A549 (cell line): ENCODE measurements around the gene NKX2-8. TPM values are rescaled to one million over a fixed set of nuclear protein-coding genes. Genes with fewer than 3 reads are reported as not detected.

Experiments
- ATAC-seq, 2 experiments: fragments of 200-7000 bp in 1 of 2; fragments of >200 bp in 1 of 2; cut with Nextera tagmentation in 1 of 2; cut with Tn5 transposase in 1 of 2; 3 replicates each; pipeline versions ENCODE4 v1.8.0 to v1.9.1; 2018 to 2020; ENCODE audit warnings: mild to moderate bottlenecking in 1 of 2, moderate library complexity in 1 of 2
- CTCF ChIA-PET: fragments of 300-600 bp; sonication (Branson Sonifier 250); formaldehyde crosslinking; extraction: SDS; loops from one replicate; lab custom pipeline; 2021; ENCODE audit warnings: antibody characterized with exemption, inconsistent platforms; lab: Yijun Ruan, JAX
- POLR2A ChIA-PET: fragments of 350-600 bp; formaldehyde crosslinking; extraction: SDS; loops from one replicate; lab custom pipeline; 2021; ENCODE audit warnings: antibody characterized with exemption, inconsistent platforms; lab: Yijun Ruan, JAX
- DNase-seq, 2 experiments: peaks; one replicate each; pipeline versions ENCODE4 v3.0.0 to v3.0.0-alpha.2; 2011 to 2016; ENCODE audit warnings: low read depth in 1 of 2, low spot score in 1 of 2
- FAIRE-seq: peaks from 2 replicates; lab custom pipeline; 2011; peaks lifted over from hg19 to GRCh38; lab: Jason Lieb, UNC
- H3K27ac ChIP-seq, 2 experiments: fragments of >200 bp; sonication (Bioruptor Twin); formaldehyde crosslinking; 3 replicates each; pipeline ENCODE4 v1.5.1; 2016 to 2017
- H3K4me1 ChIP-seq: fragments of >200 bp; sonication (Bioruptor Twin); formaldehyde crosslinking; 3 replicates; pipeline ENCODE4 v1.6.1; 2016
- H3K4me2 ChIP-seq: fragments of >200 bp; sonication (Bioruptor Twin); formaldehyde crosslinking; 3 replicates; pipeline ENCODE4 v1.6.1; 2016
- H3K4me3 ChIP-seq: fragments of >200 bp; sonication (Bioruptor Twin); formaldehyde crosslinking; 3 replicates; pipeline ENCODE4 v1.5.1; 2016
- H3K9me3 ChIP-seq: fragments of >200 bp; sonication (Bioruptor Twin); formaldehyde crosslinking; 3 replicates; pipeline ENCODE4 v1.6.1; 2016
- CEBPB ChIP-seq, 2 experiments: fragments of >200 bp in 1 of 2; sonication (Bioruptor Twin) in 1 of 2; formaldehyde crosslinking in 1 of 2; IDR thresholded peaks; 2 replicates each; pipeline ENCODE4 v1.6.1; 2012 to 2016
- EHF ChIP-seq: fragments of 250-450 bp; sonication (Bioruptor Pico); IDR thresholded peaks from 2 replicates; pipeline ENCODE4 v1.5.0; 2020; ENCODE audit warnings: mild to moderate bottlenecking
- FOSB ChIP-seq: fragments of 250-450 bp; sonication (Bioruptor Pico); IDR thresholded peaks from 2 replicates; pipeline ENCODE4 v1.5.0; 2020; ENCODE audit warnings: mild to moderate bottlenecking, moderate library complexity
- FOXS1 ChIP-seq: fragments of 250-450 bp; sonication (Bioruptor Pico); IDR thresholded peaks from 2 replicates; pipeline ENCODE4 v1.5.0; 2020; ENCODE audit warnings: mild to moderate bottlenecking, moderate library complexity
- GATA3 ChIP-seq: IDR thresholded peaks from 2 replicates; pipeline ENCODE4 v1.6.1; 2012; ENCODE audit warnings: borderline replicate concordance
- HES2 ChIP-seq: fragments of >200 bp; sonication (Bioruptor Twin); formaldehyde crosslinking; IDR thresholded peaks from 2 replicates; pipeline ENCODE4 v1.6.1; 2016
- HOXA7 ChIP-seq: fragments of 250-450 bp; sonication (Bioruptor Pico); IDR thresholded peaks from 2 replicates; pipeline ENCODE4 v1.5.0; 2020; ENCODE audit warnings: mild to moderate bottlenecking, moderate library complexity
- HOXB5 ChIP-seq: fragments of 250-450 bp; sonication (Bioruptor Pico); IDR thresholded peaks from 2 replicates; pipeline ENCODE4 v1.5.0; 2020; ENCODE audit warnings: mild to moderate bottlenecking, moderate library complexity
- JUN ChIP-seq, 2 experiments: fragments of >200 bp; sonication (Bioruptor Twin); formaldehyde crosslinking; IDR thresholded peaks; 2 replicates in 1 of 2; 3 replicates in 1 of 2; pipeline ENCODE4 v1.6.1; 2016 to 2017
- KDM1A ChIP-seq: fragments of 200-600 bp; sonication (generic); IDR thresholded peaks from 2 replicates; pipeline ENCODE4 v1.6.1; 2016; ENCODE audit warnings: low read depth, mild to moderate bottlenecking
- NPAS2 ChIP-seq: fragments of 250-450 bp; sonication (Bioruptor Pico); IDR thresholded peaks from 2 replicates; pipeline ENCODE4 v1.8.0; 2022; ENCODE audit warnings: mild to moderate bottlenecking, moderate library complexity, borderline replicate concordance
- PBX3 ChIP-seq: IDR thresholded peaks from 2 replicates; pipeline ENCODE4 v1.6.1; 2012
- RAD21 ChIP-seq, 2 experiments: fragments of >200 bp in 1 of 2; sonication (Bioruptor Twin) in 1 of 2; formaldehyde crosslinking in 1 of 2; IDR thresholded peaks in 1 of 2; conservative IDR thresholded peaks in 1 of 2; 2 replicates in 1 of 2; 3 replicates in 1 of 2; pipeline ENCODE4 v1.6.1; 2012 to 2018; ENCODE audit warnings: inconsistent platforms in 1 of 2
- RARB ChIP-seq: fragments of 250-450 bp; sonication (Bioruptor Pico); IDR thresholded peaks from 2 replicates; pipeline ENCODE4 v1.8.0; 2021; ENCODE audit warnings: mild to moderate bottlenecking, moderate library complexity
- RCOR1 ChIP-seq: fragments of 150-350 bp; IDR thresholded peaks from 2 replicates; pipeline ENCODE4 v1.6.1; 2014; ENCODE audit warnings: antibody characterized with exemption, low read length, low read depth
- RNF2 ChIP-seq: fragments of 200-600 bp; sonication (generic); IDR thresholded peaks from 2 replicates; pipeline ENCODE4 v1.6.1; 2016; ENCODE audit warnings: low read depth, mild to moderate bottlenecking, antibody characterized with exemption, moderate library complexity, borderline replicate concordance
- SREBF2 ChIP-seq: fragments of 450-650 bp; IDR thresholded peaks from 2 replicates; pipeline ENCODE4 v1.6.1; 2014; ENCODE audit warnings: mild to moderate bottlenecking, moderate library complexity
- ZC3H11A ChIP-seq: fragments of 450-650 bp; IDR thresholded peaks from 2 replicates; pipeline ENCODE4 v1.6.1; 2014; ENCODE audit warnings: antibody characterized with exemption, mild to moderate bottlenecking
- WGBS: methylation state at CpG from one replicate; pipeline ENCODE4 v1.1.6; 2017; ENCODE audit errors: missing lambda C conversion rate; 5-methylcytosine and 5-hydroxymethylcytosine counted together
- polyA plus RNA-seq, 4 experiments: library from polyadenylated mRNA; depleted of rRNA in 3 of 4; stranded (reverse); fragments of >200 nt; fragmentation: RNase III in 1 of 4; extraction: RNeasy Plus Mini Kit Qiagen cat#74134 plus additional on column Dnase treatment in 1 of 4; gene quantifications; 2 replicates in 3 of 4; 3 replicates in 1 of 4; pipeline ENCODE4 v1.2.3, GENCODE V29; 2011 to 2017
- TF ChIP-seq, protein P1 (sequence below): IDR thresholded peaks from 2 replicates; pipeline ENCODE4 v1.6.1; 2012; ENCODE audit warnings: low read depth, borderline replicate concordance
- TF ChIP-seq, protein P2 (sequence below): fragments of 150-350 bp; IDR thresholded peaks from 2 replicates; pipeline ENCODE4 v1.6.1; 2014; ENCODE audit warnings: low read depth, mild to moderate bottlenecking, low read length

Gene NKX2-8
- polyA plus RNA-seq, 2 of the 4 experiments (the other 2 are of a cell fraction) = 0.58 to 0.68 TPM

DNA sequence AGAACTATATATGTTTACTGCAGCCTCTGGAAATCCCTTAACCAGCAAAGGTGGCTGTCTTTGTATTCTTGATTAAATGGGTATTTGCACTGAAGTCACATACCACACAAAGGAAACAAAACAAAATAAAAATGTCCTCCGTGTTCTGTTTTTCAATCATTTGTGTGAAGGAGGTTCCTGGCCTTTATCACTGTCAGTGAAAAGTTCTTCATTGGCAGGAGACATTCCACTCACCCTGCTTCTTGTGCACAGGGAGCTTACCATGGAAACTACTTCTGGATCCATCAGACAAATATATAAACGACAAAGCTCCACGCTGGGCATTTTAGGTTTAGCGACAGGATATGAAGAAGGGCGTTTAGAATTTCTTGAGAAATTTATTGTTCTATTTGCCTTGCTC lies 5.7 kb upstream of the NKX2-8 start:
- TF ChIP-seq RAD21 (conservative IDR thresholded peaks at IDR 0.05 in 1 of 2, IDR thresholded peaks at IDR 0.05 in 1 of 2) (no peak), NPAS2 (CRISPR knock-in tag) (no peak), ZC3H11A (no peak), PBX3 (no peak), RARB (no peak), FOXS1 (CRISPR knock-in tag) (no peak), SREBF2 (no peak), RNF2 (no peak), KDM1A (no peak), HOXB5 (CRISPR knock-in tag) (no peak), GATA3 (no peak), JUN (IDR thresholded peaks at IDR 0.05) (no peak), RCOR1 (no peak), HES2 (no peak)
- TF ChIP-seq, protein P1, sequence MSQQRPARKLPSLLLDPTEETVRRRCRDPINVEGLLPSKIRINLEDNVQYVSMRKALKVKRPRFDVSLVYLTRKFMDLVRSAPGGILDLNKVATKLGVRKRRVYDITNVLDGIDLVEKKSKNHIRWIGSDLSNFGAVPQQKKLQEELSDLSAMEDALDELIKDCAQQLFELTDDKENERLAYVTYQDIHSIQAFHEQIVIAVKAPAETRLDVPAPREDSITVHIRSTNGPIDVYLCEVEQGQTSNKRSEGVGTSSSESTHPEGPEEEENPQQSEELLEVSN = no peak
- ChIA-PET POLR2A (no interaction called here), CTCF (interaction anchor here (1.1 to 5.4 kb wide), 3 partner anchors 17 to 35 kb away, joined by 4 to 31 read pairs (median 10); no protein-coding TSS in a partner anchor)
- no peaks in the 10 kb centered on the region for H3K4me1 ChIP-seq
- H3K4me3 ChIP-seq = no peak overlapping the region
- H3K4me2 ChIP-seq = no peak overlapping the region
- H3K27ac ChIP-seq = no peak overlapping the region
- no peaks in the 10 kb centered on the region for H3K9me3 ChIP-seq
- WGBS = 56% methylated on average over 5 of the region's 5 CpGs
- FAIRE-seq (no peak), DNase-seq (no peak), ATAC-seq (no peak)

GRCh38 chr14:36585100-36585499 lies 2.7 kb upstream of the NKX2-8 start:
- no peak overlapping the region for H3K27ac ChIP-seq
- no peaks in the 10 kb centered on the region for H3K4me1 ChIP-seq
- TF ChIP-seq GATA3 = no peak
- TF ChIP-seq CEBPB (IDR thresholded peaks at IDR 0.05) = no peak
- TF ChIP-seq HOXA7 (CRISPR knock-in tag) = no peak
- TF ChIP-seq, protein P2, sequence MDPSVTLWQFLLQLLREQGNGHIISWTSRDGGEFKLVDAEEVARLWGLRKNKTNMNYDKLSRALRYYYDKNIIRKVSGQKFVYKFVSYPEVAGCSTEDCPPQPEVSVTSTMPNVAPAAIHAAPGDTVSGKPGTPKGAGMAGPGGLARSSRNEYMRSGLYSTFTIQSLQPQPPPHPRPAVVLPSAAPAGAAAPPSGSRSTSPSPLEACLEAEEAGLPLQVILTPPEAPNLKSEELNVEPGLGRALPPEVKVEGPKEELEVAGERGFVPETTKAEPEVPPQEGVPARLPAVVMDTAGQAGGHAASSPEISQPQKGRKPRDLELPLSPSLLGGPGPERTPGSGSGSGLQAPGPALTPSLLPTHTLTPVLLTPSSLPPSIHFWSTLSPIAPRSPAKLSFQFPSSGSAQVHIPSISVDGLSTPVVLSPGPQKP = no peak
- no peak for TF ChIP-seq FOSB (CRISPR knock-in tag)
- no peak for TF ChIP-seq EHF
- DNase-seq (no peak), FAIRE-seq (no peak), ATAC-seq (no peak)
- H3K4me3 ChIP-seq = no peak overlapping the region
- 81% methylated on average over 5 of the region's 5 CpGs for WGBS
- POLR2A ChIA-PET = no interaction called here
- H3K4me2 ChIP-seq = no peak overlapping the region
- H3K9me3 ChIP-seq = no peaks in the 10 kb centered on the region
- CTCF ChIA-PET = interaction anchor here (0.8 to 2.0 kb wide), 6 partner anchors 9 to 565 kb away, joined by 3 to 9 read pairs (median 5); no protein-coding TSS in a partner anchor
